Heart left ventricle (tissue), 13 donors: Measurements from ENCODE around the gene SEC63.
"Not testable (repeated sequence)": the region's sequence is repeated elsewhere in the genome, so short reads cannot be mapped to it uniquely, and the experiment has no call there.

Experiments
- CTCF ChIP-seq, 12 donors: fragments of 200-600 bp; sonication (generic) in 4 of 12; IDR thresholded peaks; one replicate each; pipeline versions ENCODE4 v1.5.0 to v1.8.0; 2018 to 2022; ENCODE audit warnings: antibody characterized with exemption in 12 of 12, mild to moderate bottlenecking in 5 of 12
- POLR2A ChIP-seq, 2 donors: fragments of 450-650 bp; IDR thresholded peaks; one replicate each; pipeline ENCODE4 v1.6.1; 2017; ENCODE audit warnings: antibody characterized with exemption in 2 of 2, mild to moderate bottlenecking in 2 of 2, moderate library complexity in 2 of 2
- donor health status: ischemic (EF 13 %, LVEDD 7.1; RV severe dilation, severe dysfunction).
- donor health status: DM: no; HTN: yes; CAD: no.
- donor health status: DM: no; HTN: no; CAD: no.
- donor health status: ischemic (EF 25% LVEDD 6.9; RV normal size, moderate dysfunction).
- donor health status: ischemic (EF 25% LVEDD 5.7; RV mildly dilated, moderate dysfunction).
- donor health status: ischemic (EF 35%, LVEDD 5.7; RV mildly dilated, moderate dysfunction).
- donor health status: nonischemic (EF 11% LVEDD 7.7; RV severe dilation, severe dysfunction).
- donor health status: DM: yes; HTN: yes; CAD: no.
- donor health status: PGD.
- donor health status: ischemic (EF 29% LVEDD 5.4; RV normal size, mild dysfunction).
- donor health status: nonischemic (EF 23%, LVEDD 6.1; RV moderate dilation, normal function).

- TF ChIP-seq POLR2A, CTCF (IDR thresholded peaks at IDR 0.05): not testable (repeated sequence)
Observed at GRCh38 chr6:107860144-107860543, 97.9 kb downstream of the SEC63 start.
